HG03066 (cell line): ENCODE measurements around the gene MYH10.

ENCODE experiments used
- ATAC-seq: cut with Tn5 transposase; IDR thresholded peaks from one replicate; pipeline ENCODE4 v1.9.1; 2021; ENCODE audit warnings: low read depth; ENCODE audit not compliant: unreplicated experiment

Gene MYH10

GRCh38 chr17:8649157-8650118 lies 18.9 kb upstream of the MYH10 start:
- no peak for ATAC-seq

GRCh38 chr17:8647956-8648355 lies 17.4 kb upstream of the MYH10 start:
- ATAC-seq = no peak

- ATAC-seq = no peak
These were observed 16.7 kb upstream of the MYH10 start for GRCh38 chr17:8647202-8647601.

- no peak for ATAC-seq
These were observed 14.0 kb upstream of the MYH10 start for GRCh38 chr17:8644507-8644902.

GRCh38 chr17:8643855-8644506 lies 13.5 kb upstream of the MYH10 start:
- no peak for ATAC-seq

- no peak for ATAC-seq
These were observed 9.2 kb upstream of the MYH10 start for GRCh38 chr17:8639709-8640108.

GRCh38 chr17:8632061-8632460 lies 1.5 kb upstream of the MYH10 start:
- no peak for ATAC-seq

- no peak for ATAC-seq
These were observed 991 bp upstream of the MYH10 start for GRCh38 chr17:8631554-8631877.

- peak; percentile 97 for ATAC-seq
These were observed 453 bp upstream of the MYH10 start for GRCh38 chr17:8630802-8631553.

GRCh38 chr17:8629371-8630226 lies 926 bp downstream of the MYH10 start:
- no peak for ATAC-seq

- ATAC-seq = no peak
These were observed 1.8 kb downstream of the MYH10 start for GRCh38 chr17:8628609-8629169.

- no peak for ATAC-seq
These were observed 2.4 kb downstream of the MYH10 start for GRCh38 chr17:8628172-8628571.

GRCh38 chr17:8623591-8623990 lies 6.9 kb downstream of the MYH10 start:
- no peak for ATAC-seq

GRCh38 chr17:8622191-8622590 lies 8.3 kb downstream of the MYH10 start:
- ATAC-seq = no peak

- no peak for ATAC-seq
These were observed 8.9 kb downstream of the MYH10 start for GRCh38 chr17:8621585-8621984.

GRCh38 chr17:8619294-8619693 lies 11.2 kb downstream of the MYH10 start:
- ATAC-seq = no peak

- no peak for ATAC-seq
These were observed 11.7 kb downstream of the MYH10 start for GRCh38 chr17:8618825-8619224.

- no peak for ATAC-seq
These were observed 15.5 kb downstream of the MYH10 start for GRCh38 chr17:8614988-8615387.

GRCh38 chr17:8611619-8612298 lies 18.8 kb downstream of the MYH10 start:
- ATAC-seq = no peak

- ATAC-seq = no peak
These were observed 19.4 kb downstream of the MYH10 start for GRCh38 chr17:8611137-8611536.
